NB4 (cell line): Measurements from ENCODE around the gene BABAM1.

ENCODE experiments used
- DNase-seq: peaks from one replicate; pipeline ENCODE4 v3.0.0; 2010; ENCODE audit warnings: low read depth
- H3K4me3 ChIP-seq: one replicate; pipeline ENCODE4 v1.5.1; 2011; ENCODE audit warnings: mild to moderate bottlenecking, low read depth, low read length, moderate library complexity
- MYC ChIP-seq: IDR thresholded peaks from 2 replicates; pipeline ENCODE4 v1.6.1; 2011; ENCODE audit warnings: low read depth, low read length
- POLR2A ChIP-seq: IDR thresholded peaks from 2 replicates; pipeline ENCODE4 v1.6.1; 2011; ENCODE audit warnings: mild to moderate bottlenecking; ENCODE audit not compliant: insufficient read length; ENCODE audit errors: extremely low read depth
- TF ChIP-seq, protein P1 (sequence below): IDR thresholded peaks from one replicate; pipeline ENCODE4 v1.5.1; 2012; ENCODE audit warnings: low read depth, low read length
- TF ChIP-seq, protein P2 (sequence below): IDR thresholded peaks from 2 replicates; pipeline ENCODE4 v1.6.1; 2011; ENCODE audit warnings: low read depth, low read length

Gene BABAM1

GRCh38 chr19:17266975-17267788 lies at the start of gene BABAM1:
TSS of gene BABAM1 (plus strand) at chr19:17267443. CDS start at chr19:17268807, 1,364 bp downstream.
- TF ChIP-seq, protein P1, sequence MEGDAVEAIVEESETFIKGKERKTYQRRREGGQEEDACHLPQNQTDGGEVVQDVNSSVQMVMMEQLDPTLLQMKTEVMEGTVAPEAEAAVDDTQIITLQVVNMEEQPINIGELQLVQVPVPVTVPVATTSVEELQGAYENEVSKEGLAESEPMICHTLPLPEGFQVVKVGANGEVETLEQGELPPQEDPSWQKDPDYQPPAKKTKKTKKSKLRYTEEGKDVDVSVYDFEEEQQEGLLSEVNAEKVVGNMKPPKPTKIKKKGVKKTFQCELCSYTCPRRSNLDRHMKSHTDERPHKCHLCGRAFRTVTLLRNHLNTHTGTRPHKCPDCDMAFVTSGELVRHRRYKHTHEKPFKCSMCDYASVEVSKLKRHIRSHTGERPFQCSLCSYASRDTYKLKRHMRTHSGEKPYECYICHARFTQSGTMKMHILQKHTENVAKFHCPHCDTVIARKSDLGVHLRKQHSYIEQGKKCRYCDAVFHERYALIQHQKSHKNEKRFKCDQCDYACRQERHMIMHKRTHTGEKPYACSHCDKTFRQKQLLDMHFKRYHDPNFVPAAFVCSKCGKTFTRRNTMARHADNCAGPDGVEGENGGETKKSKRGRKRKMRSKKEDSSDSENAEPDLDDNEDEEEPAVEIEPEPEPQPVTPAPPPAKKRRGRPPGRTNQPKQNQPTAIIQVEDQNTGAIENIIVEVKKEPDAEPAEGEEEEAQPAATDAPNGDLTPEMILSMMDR, result no peak
- TF ChIP-seq POLR2A, result peak; percentile 67
- peak; percentile 49 for TF ChIP-seq MYC
- TF ChIP-seq, protein P2, sequence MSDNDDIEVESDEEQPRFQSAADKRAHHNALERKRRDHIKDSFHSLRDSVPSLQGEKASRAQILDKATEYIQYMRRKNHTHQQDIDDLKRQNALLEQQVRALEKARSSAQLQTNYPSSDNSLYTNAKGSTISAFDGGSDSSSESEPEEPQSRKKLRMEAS, result peak; percentile 65
- DNase-seq, result peak; percentile 99
- peak within 1 kb of the TSS; percentile 88 for H3K4me3 ChIP-seq

DNA sequence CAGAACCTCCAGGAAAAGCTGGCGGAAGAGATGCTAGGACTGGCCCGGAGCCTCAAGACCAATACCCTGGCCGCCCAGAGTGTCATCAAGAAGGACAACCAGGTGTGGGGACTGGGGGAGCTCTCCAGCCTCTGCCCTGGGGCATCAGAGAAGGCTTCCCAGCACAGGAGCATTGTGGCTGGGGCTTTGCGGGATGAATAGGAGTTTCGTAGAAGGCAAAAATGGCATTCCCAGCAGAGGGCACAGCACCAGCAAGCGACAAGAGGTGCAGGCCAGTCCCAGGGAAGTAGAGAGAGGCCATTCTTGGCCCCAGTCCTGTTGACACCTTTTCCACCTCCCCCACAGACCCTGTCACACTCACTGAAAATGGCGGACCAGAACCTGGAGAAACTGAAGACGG lies 48.0 kb upstream of the BABAM1 start:
- no peak for DNase-seq
- TF ChIP-seq POLR2A (no peak), MYC (no peak)
- TF ChIP-seq, protein P1, result no peak
- TF ChIP-seq, protein P2, result no peak
- no peak overlapping the region for H3K4me3 ChIP-seq

DNA sequence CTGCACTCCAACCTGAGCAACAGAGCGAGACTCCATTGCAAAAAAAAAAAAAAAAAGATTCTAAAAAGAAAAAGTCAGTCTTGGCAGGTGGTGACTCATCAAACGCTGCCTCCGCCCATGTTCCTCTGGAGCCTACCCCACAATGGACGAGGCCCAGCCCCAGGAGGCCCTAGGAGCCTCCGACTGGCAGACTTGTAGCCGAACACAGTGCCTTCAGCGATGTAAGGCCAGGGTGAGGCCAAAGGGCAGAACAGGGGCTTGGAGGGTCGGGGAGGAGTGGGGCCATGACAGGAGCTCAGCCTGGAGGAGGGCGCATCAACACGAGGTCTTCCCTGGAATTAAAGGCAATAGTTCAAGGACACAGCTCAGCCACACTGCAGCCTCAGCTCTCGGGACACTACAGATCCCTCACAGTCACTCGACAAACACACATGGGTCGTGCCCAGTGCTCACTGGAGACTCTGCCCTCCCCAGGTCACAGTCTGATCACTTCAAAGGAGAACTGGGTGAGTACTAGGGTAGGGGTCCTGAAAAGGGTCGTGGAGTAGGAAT lies 47.0 kb upstream of the BABAM1 start:
- no peak overlapping the region for H3K4me3 ChIP-seq
- DNase-seq, result peak; percentile 87
- TF ChIP-seq, protein P2, result no peak
- TF ChIP-seq, protein P1, result no peak
- TF ChIP-seq POLR2A (no peak), MYC (no peak)

DNA sequence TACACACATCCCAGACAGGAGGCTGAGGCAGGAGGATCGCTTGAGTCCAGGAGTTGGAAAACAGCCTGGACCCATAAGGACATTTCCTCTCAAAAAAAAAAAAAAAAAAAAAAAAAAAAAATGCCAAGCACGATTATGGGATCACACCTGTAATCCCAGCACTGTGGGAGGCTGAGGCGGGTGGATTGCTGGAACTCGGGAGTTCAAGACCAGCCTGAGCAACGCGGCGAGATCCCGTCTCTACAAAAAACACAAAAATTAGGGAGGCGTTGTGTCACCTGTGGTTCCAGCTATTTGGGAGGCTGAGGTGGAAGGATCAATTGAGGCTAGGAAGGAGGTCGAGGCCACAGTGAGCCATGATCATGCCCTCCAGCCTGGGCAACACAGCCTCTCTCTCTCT lies 42.2 kb upstream of the BABAM1 start:
- DNase-seq, result no peak
- TF ChIP-seq POLR2A (no peak), MYC (no peak)
- TF ChIP-seq, protein P1, result no peak
- TF ChIP-seq, protein P2, result no peak
- no peak overlapping the region for H3K4me3 ChIP-seq

DNA sequence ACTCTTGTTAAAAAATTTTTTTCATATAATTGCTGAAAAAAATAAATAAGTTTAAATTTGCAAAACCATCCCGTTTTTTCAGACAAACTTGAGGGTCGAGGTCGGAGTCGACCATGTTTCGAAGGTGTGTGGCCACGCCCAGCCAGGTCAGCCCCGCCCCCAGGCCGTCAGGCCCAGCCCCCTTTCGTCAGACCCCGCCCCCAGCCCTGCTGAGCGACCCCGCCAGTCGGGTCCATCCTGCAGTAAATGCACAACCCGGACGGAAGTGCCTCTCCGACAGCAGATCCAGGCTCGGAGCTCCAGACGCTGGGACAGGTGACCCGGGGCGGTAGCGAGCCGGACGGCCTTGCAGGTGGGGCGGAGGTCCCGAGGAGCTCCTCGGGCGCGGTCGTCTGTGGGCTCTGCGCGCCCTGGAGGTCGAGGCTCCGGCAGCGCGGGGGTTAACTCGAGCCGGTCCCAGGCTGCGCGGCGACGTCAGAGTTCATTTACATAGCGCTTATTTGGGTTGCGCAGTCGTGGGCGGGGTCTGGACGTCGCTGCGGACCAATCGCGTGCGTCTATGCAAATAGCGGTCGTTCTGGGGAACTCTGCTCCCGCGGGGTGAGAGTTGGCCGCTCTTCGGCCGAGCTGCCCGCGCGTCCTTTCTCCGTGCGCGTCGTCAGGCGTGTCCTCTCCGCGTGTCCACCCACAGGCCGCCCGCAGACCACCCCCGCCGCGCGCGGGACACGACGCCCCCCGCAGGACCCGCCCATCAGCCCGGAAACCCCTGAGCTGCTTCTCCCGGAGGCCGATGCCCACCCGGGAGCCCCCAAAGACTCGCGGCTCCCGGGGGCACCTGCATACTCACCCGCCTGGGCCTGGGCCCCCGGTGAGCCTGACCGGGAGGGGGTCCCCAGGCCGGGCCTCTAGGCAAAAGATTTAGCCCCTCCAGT lies 41.0 kb upstream of the BABAM1 start, which contains the start of gene OCEL1:
Gene OCEL1 (plus strand): TSS at position 225 of the 932 bp plus-strand sequence. CDS start 22 bp downstream, at position 247.
- TF ChIP-seq, protein P1, result no peak
- TF ChIP-seq POLR2A, result peak; percentile 65
- TF ChIP-seq, protein P2, result peak; percentile 66
- peak; percentile 66 for TF ChIP-seq MYC

More for the DNA sequence above, 41.0 kb upstream of the BABAM1 start, which contains the start of gene OCEL1:
- peak; percentile 98 for DNase-seq
- H3K4me3 ChIP-seq, result peak within 1 kb of the TSS; percentile 55
